ENCODE measurements around the gene DECR2. TPM values are rescaled to one million over a fixed set of nuclear protein-coding genes. Genes with fewer than 3 reads are reported as not detected.

DECR2 gene
- total and polyA plus RNA-seq, 10 of the 15 experiments (the other 5 are each of a cell fraction or from before 2014, with no cell fraction given): 0.53 to 20.3 (median 6.0) TPM

DNA sequence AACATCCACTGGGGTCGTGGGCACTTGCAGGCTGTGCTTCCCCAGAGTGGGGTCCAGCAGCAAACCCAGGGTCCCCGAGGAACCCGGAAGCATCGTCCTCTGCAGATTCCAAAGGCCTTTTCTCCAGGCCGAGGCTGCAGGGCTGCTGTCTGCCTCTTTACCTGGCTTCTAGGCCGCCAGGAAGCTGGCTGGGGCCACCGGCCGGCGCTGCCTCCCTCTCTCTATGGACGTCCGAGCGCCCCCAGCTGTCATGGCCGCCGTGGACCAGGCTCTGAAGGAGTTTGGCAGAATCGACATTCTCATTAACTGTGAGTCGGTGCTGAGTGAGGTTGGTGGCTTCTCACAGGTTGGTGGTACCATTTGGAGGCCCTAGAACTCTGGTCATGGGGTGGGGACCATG lies 5.6 kb downstream of the DECR2 start (continued):
- TF ChIP-seq, protein P1, sequence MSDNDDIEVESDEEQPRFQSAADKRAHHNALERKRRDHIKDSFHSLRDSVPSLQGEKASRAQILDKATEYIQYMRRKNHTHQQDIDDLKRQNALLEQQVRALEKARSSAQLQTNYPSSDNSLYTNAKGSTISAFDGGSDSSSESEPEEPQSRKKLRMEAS (IDR thresholded peaks at IDR 0.05; ENCODE audit: low read depth, low read length): no peak

DNA sequence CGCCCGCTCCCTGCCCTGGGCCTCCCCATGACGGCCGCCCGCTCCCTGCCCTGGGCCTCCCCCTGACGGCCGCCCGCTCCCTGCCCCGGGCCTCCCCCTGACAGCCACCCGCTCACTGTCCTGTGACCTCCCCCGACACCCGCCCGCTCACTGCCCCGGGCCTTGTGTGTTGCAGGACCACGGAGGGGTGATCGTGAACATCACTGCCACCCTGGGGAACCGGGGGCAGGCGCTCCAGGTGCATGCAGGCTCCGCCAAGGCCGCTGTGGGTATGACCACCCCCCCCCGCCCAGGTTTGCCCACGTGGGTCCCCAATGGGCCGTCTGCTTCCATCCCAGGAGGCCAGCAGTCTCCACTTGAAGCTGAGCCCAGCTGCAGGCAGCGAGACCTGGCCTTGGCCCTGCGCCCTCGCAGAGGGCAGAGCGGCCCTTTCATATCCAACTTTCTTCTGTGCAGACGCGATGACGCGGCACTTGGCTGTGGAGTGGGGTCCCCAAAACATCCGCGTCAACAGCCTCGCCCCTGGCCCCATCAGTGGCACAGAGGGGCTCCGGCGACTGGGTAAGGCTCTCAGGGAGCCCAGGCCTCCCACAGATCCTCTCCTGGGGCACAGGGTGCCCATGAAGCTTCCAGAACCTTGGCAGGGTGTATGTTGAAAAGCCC lies 9.0 kb downstream of the DECR2 start:
- ChIA-PET RAD21 (ENCODE audit: unreplicated experiment) (interaction anchor here (0.6 kb wide), 1 partner anchor 8 kb away, joined by 4 read pairs; no protein-coding TSS in a partner anchor), POLR2A (interaction anchor here (0.6 kb wide), 1 partner anchor 282 kb away, joined by 3 read pairs; no protein-coding TSS in a partner anchor), SMC1A (ENCODE audit: uncharacterized antibody, unreplicated experiment) (no interaction called here), CTCF (no interaction called here)
- WGBS (ENCODE audit: insufficient coverage, insufficient replicate concordance, low lambda C conversion rate, missing lambda C conversion rate): 81% methylated on average over 21 of the region's 36 CpGs
- no peaks in the 10 kb centered on the region for H4K20me1 ChIP-seq (ENCODE audit: control insufficient read depth, insufficient read depth)
- no peak overlapping the region for H2AFZ ChIP-seq (ENCODE audit: control insufficient read depth, low read depth, low read length)
- no peak for TF ChIP-seq YBX1 (IDR thresholded peaks at IDR 0.05)
- no peak for TF ChIP-seq POLR2AphosphoS5 (IDR thresholded peaks at IDR 0.05; ENCODE audit: low read length)
- no peak for TF ChIP-seq RB1 (IDR thresholded peaks at IDR 0.05; ENCODE audit: borderline replicate concordance)
- TF ChIP-seq, protein P2, sequence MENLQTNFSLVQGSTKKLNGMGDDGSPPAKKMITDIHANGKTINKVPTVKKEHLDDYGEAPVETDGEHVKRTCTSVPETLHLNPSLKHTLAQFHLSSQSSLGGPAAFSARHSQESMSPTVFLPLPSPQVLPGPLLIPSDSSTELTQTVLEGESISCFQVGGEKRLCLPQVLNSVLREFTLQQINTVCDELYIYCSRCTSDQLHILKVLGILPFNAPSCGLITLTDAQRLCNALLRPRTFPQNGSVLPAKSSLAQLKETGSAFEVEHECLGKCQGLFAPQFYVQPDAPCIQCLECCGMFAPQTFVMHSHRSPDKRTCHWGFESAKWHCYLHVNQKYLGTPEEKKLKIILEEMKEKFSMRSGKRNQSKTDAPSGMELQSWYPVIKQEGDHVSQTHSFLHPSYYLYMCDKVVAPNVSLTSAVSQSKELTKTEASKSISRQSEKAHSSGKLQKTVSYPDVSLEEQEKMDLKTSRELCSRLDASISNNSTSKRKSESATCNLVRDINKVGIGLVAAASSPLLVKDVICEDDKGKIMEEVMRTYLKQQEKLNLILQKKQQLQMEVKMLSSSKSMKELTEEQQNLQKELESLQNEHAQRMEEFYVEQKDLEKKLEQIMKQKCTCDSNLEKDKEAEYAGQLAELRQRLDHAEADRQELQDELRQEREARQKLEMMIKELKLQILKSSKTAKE (IDR thresholded peaks at IDR 0.05; ENCODE audit: low read depth, poor library complexity, severe bottlenecking): no peak
- no peak for TF ChIP-seq NFXL1 (IDR thresholded peaks at IDR 0.05; ENCODE audit: borderline replicate concordance)
- TF ChIP-seq NRF1 (conservative IDR thresholded peaks at IDR 0.05; ENCODE audit: low read depth, low read length): no peak
- TF ChIP-seq NR2C2 (IDR thresholded peaks at IDR 0.05; ENCODE audit: borderline replicate concordance, control insufficient read depth, insufficient read length, low read depth): no peak
- TF ChIP-seq HCFC1 (IDR thresholded peaks at IDR 0.05; ENCODE audit: low read length): no peak
- TF ChIP-seq ESRRA (IDR thresholded peaks at IDR 0.05; ENCODE audit: low read length): no peak
- no peak for TF ChIP-seq EED (IDR thresholded peaks at IDR 0.05; ENCODE audit: low read depth)
- TF ChIP-seq LARP7 (IDR thresholded peaks at IDR 0.05): no peak
- TF ChIP-seq STAT3 (IDR thresholded peaks at IDR 0.05; ENCODE audit: low read depth, low read length): no peak
- H3K9ac ChIP-seq (ENCODE audit: control insufficient read depth, insufficient read depth, low read length): no peak overlapping the region
- no peaks in the 10 kb centered on the region for H3K36me3 ChIP-seq (ENCODE audit: control insufficient read depth in 2 of 2, insufficient read depth in 2 of 2, low read length in 1 of 2)
- H3K27ac ChIP-seq (ENCODE audit: control insufficient read depth, insufficient read depth): no peak overlapping the region
- in situ Hi-C loops (cut with MboI): no loop called here
- no peaks in the 10 kb centered on the region for H3K79me2 ChIP-seq (ENCODE audit: control insufficient read depth, insufficient read depth, low read length)
- no peaks in the 10 kb centered on the region for H3K27me3 ChIP-seq (replicated peaks in 1 of 2; ENCODE audit: control insufficient read depth in 2 of 2, insufficient read depth in 2 of 2, low read length in 1 of 2)
- FAIRE-seq (no peak), DNase-seq (ENCODE audit: low read depth, low spot score) (no peak), ATAC-seq (no peak)
- H3K4me3 ChIP-seq: no peak overlapping the region
- intact Hi-C loops (cut with micrococcal nuclease; ENCODE audit: unreplicated experiment): no loop called here
- H3K4me1 ChIP-seq (ENCODE audit: control insufficient read depth, insufficient read depth, low read length): no peaks in the 10 kb centered on the region
- no TSS peak for BruUV-seq (replicated peaks)
- no peaks in the 10 kb centered on the region for H3K9me3 ChIP-seq (replicated peaks; ENCODE audit: control insufficient read depth, insufficient read depth, low read length)
- no peak overlapping the region for H3K4me2 ChIP-seq (ENCODE audit: control insufficient read depth, insufficient read depth)

Measured in GM12878 (cell line).